CD4-positive, alpha-beta T cell treated with Interleukin-10 for 1 hour (primary cell): ENCODE results near the gene COL25A1.
"Not testable (repeated sequence)": the region's sequence is repeated elsewhere in the genome, so short reads cannot be mapped to it uniquely, and the experiment has no call there.

Experiments
- DNase-seq: peaks from one replicate; pipeline ENCODE4 v3.0.0-alpha.2; 2020

COL25A1 gene

GRCh38 chr4:108943976-108944591 is 358.4 kb downstream of the COL25A1 start:
- no peak for DNase-seq

GRCh38 chr4:108943371-108943770 is 359.1 kb downstream of the COL25A1 start:
- no peak for DNase-seq

GRCh38 chr4:108941904-108942430 is 360.5 kb downstream of the COL25A1 start:
- no peak for DNase-seq

- DNase-seq: no peak
Observed at GRCh38 chr4:108940634-108941033, 361.8 kb downstream of the COL25A1 start.

- no peak for DNase-seq
Observed at GRCh38 chr4:108940149-108940548, 362.3 kb downstream of the COL25A1 start.

- no peak for DNase-seq
Observed at GRCh38 chr4:108937066-108937465, 365.4 kb downstream of the COL25A1 start.

- DNase-seq: not testable (repeated sequence)
Observed at GRCh38 chr4:108933925-108934324, 368.5 kb downstream of the COL25A1 start.

- DNase-seq: no peak
Observed at GRCh38 chr4:108933046-108933445, 369.4 kb downstream of the COL25A1 start.

- DNase-seq: no peak
Observed at GRCh38 chr4:108931926-108932325, 370.5 kb downstream of the COL25A1 start.

GRCh38 chr4:108930186-108930585 is 372.3 kb downstream of the COL25A1 start:
- no peak for DNase-seq

GRCh38 chr4:108926781-108927180 is 375.7 kb downstream of the COL25A1 start:
- no peak for DNase-seq

GRCh38 chr4:108926061-108926460 is 376.4 kb downstream of the COL25A1 start:
- DNase-seq: no peak

- no peak for DNase-seq
Observed at GRCh38 chr4:108922191-108922590, 380.3 kb downstream of the COL25A1 start.

GRCh38 chr4:108920395-108921087 is 381.9 kb downstream of the COL25A1 start:
- no peak for DNase-seq

- no peak for DNase-seq
Observed at GRCh38 chr4:108919226-108919893, 383.1 kb downstream of the COL25A1 start.

- no peak for DNase-seq
Observed at GRCh38 chr4:108917255-108917654, 385.2 kb downstream of the COL25A1 start.

GRCh38 chr4:108916638-108917037 is 385.8 kb downstream of the COL25A1 start:
- DNase-seq: no peak

GRCh38 chr4:108906866-108907367 is 395.5 kb downstream of the COL25A1 start:
- DNase-seq: no peak

GRCh38 chr4:108906006-108906405 is 396.5 kb downstream of the COL25A1 start:
- no peak for DNase-seq

- DNase-seq: no peak
Observed at GRCh38 chr4:108903464-108904221, 398.8 kb downstream of the COL25A1 start.

GRCh38 chr4:108902769-108903168 is 399.7 kb downstream of the COL25A1 start:
- no peak for DNase-seq

- no peak for DNase-seq
Observed at GRCh38 chr4:108901291-108901690, 401.2 kb downstream of the COL25A1 start.

- no peak for DNase-seq
Observed at GRCh38 chr4:108900018-108900580, 402.4 kb downstream of the COL25A1 start.
